ENCODE results near the gene NOTCH1.
"Not testable (repeated sequence)": the region's sequence is repeated elsewhere in the genome, so short reads cannot be mapped to it uniquely, and the experiment has no call there.

NOTCH1 gene

GRCh38 chr9:136564379-136564988 is 18.6 kb upstream of the NOTCH1 start:
- no peak for FAIRE-seq

DNA sequence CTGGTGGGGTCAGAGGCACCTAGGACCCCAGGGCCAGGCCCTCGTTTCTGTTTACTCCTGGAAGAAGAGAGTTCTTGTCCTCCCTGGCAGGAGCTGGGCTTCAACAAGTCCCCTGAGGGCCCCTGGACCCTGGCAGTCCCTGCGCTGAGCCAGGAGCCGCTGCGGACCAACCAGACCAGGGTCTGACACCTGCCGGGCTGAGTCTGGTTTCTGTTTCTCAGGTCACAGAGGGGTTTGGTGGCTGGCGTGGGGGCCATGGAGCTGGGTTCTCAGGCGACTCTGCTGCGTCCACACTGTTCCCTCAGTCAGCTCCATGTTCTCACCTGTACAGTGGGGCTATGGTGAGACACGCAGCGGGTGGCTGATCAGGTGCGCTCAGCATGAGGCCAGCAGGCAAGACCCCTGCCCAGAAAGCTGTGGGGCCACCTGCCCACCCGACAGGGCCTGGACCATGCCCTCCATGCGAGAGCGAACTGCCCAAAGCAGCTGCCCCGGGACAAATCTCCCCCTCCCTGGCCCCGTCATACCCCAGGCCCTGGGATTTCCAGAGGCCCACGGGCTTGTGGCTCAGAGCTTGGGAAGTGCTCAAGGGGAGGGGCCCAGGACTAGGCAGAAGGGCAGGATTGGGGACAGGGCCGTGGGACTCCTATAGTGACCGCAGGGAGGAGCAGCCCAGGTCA is 17.9 kb upstream of the NOTCH1 start:
- FAIRE-seq, result no peak

DNA sequence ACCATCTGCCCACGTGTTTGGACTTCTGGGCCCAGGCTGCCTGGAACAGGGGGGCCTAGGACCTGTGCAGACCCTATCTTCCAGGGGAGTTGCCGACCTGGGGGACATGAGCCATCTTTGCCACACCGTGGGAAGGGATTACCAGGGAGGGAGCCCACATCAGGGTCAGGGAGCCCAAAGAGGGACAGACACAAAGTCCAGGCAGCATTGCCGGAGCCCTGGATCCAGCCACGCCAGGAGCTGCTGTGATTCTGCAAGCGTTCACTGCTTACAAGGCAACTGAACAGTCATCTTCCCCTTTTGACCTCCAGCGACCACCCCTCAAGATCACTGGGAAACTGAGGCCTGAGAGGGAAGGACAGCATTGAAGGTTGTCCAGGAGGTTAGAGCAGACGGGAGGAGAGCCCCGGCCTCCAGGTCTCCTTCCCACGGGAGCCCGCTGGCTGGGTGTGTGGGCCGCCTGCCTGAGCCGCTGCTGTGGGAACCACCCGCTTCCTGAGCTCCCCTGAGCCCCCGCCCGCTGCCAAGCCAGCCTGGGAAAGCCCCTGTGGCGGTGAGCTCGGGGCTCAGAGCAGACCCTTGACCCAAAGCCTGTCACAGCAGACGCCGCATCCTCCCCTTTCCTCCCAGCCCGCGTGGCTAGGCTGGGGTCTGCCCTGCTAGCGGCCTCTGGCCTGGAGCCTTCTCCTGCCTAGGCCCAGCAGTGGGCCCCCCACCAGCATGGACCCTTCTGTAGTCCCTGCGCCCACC is 17.1 kb upstream of the NOTCH1 start:
- no peak for FAIRE-seq

GRCh38 chr9:136561779-136562178 is 15.9 kb upstream of the NOTCH1 start:
- no peak for FAIRE-seq

DNA sequence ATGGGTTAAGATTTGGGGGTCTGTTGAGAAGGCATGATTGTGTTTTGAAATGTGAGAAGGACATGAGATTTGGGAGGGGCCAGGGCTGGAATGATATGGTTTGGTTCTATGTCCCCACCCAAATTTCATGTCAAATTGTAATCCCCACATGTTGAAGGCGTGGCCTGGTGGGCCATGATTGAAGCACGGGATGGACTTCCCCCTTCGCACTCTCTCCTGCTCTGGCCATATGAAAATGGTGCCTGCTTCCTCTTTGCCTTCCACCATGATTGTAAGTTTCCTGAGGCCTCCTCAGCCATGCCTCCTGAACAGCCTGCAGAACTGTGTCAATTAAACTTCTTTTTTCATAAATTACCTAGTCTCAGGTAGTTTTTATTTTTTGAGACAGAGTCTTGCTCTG is 14.7 kb upstream of the NOTCH1 start:
- no peak for FAIRE-seq

DNA sequence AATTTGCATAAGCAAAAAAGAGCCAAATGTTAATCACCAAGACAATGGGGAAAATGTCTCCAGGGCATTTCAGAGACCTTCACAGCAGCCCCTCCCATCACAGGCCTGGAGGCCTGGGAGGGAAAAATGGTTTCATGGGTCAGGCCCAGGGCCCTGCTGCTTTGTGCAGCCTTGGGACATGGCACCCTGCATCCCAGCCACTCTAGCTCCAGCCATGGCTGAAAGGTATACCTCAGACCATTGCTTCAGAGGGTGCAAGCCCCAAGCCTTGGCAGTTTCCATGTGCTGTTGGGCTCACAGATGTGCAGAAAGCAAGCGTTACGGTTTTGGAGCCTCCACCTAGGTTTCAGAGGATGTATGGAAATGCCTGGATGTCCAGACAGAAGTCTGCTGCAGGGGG is 13.5 kb upstream of the NOTCH1 start:
- FAIRE-seq, result not testable (repeated sequence)

DNA sequence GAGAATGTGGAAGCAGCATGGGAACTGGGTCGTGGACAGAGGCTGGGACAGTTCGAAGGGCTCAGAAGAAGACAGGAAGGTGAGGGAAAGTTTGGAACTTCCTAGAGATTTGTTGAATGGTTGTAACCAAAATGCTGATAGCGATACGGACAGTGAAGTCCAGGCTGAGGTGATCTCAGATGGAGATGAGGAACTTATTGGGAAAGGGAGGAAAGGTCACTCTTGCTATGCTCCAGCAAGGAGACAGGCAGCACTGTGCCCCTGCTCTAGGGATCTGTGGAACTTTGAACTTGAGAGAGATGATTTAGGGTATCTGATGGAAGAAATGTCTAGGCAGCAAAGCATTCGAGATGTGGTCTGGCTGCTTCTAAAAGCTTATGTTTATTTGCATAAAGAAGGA is 13.0 kb upstream of the NOTCH1 start:
- not testable (repeated sequence) for FAIRE-seq

GRCh38 chr9:136558373-136558772 is 12.5 kb upstream of the NOTCH1 start:
- no peak for FAIRE-seq

GRCh38 chr9:136557036-136557435 is 11.2 kb upstream of the NOTCH1 start:
- no peak for FAIRE-seq

- FAIRE-seq, result no peak
These were observed 10.3 kb upstream of the NOTCH1 start for GRCh38 chr9:136556166-136556565.

- no peak for FAIRE-seq
These were observed 9.0 kb upstream of the NOTCH1 start for GRCh38 chr9:136554870-136555269.

- FAIRE-seq, result no peak
These were observed 7.7 kb upstream of the NOTCH1 start for GRCh38 chr9:136553581-136553980.

GRCh38 chr9:136552117-136552703 is 6.4 kb upstream of the NOTCH1 start:
- no peak for FAIRE-seq

- FAIRE-seq, result no peak
These were observed 5.7 kb upstream of the NOTCH1 start for GRCh38 chr9:136551401-136552116.

- FAIRE-seq, result no peak
These were observed 4.8 kb upstream of the NOTCH1 start for GRCh38 chr9:136550439-136551289.

DNA sequence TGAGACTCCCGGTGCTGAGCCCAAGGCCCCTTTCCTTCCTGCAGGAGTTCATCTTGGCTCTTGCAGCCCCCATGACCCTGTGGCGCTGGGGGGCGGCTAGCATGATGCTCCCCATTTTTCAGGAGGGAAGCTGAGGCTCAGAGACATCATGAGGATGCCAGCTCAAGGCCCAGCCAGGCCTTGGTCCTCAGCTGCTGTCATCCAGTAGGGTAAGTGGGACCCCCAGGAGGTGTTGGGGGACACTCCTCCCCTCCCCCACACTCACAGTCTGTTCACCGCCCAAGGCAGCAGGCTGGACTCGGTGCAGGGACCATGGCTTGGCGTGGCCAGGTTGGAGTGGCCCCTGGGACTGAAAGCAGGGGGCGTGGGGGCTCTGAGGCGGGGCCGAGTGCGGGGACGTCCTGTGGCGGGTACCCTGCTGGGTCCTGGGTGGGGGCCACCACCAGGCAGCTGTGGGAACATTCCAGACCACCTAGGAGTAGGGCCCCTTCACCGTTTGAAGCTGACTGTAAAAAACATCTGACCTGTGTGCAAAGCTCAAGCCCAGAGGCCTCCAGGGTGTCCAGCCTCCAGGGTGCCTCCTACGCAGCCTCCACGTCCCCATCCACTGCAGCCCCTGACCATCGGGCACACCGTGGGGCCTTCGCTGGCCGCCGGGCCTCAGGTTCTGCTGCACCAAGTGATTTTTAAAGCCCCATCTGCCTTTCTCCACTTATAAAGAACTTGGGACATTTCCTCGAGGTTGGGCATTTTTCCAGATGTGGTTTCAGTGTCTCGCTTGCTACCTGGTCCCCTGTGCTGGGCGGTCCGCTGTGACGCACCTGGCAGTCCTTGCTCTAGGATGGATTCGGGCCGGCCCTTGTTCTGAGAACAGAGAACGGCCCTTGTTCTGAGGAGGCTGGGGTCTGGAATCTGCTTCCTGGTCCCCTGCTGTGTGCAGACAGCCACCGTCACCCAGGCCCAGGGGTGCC is 3.4 kb upstream of the NOTCH1 start:
- no peak for FAIRE-seq

- no peak for FAIRE-seq
These were observed 1.8 kb upstream of the NOTCH1 start for GRCh38 chr9:136547508-136548215.

DNA sequence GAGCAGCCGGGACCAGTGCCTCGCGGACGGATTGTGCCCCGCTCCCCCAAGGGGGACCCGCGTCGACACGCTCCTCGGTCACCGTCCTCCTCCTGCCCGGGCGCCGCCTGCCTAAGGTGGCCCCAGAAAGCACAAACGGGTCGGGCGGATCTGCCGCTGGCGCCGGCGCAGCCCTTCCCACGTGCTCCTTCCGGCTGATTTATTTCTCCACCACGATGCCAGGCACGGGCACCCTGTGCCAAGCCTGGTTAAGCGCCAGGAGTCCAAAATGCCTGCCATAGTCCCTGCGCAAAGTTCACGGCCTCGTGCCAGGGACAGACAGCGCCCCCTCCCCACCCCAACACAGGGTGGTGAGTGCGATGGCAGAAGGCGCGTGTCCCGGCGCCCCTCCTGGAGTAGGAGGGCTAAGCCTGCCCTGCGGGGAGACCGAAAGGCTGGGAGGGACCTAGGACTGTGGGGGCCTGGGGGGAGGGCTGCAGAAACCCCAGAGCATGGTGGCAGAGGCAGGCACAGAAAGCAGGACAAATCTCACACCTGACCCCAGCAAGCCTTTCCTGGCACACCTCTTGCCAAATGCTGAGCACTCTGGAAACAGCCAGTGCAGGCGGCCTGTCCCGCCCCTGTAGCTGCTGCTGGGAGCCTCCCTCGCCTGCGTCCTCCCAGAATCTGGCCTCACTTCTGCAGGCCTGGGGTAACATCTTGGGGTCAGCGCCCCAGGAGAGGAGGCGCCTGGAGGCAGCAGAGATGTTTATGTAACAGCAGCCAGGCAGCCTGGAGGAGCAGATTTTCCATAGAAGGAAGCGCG is 1.1 kb upstream of the NOTCH1 start:
- no peak for FAIRE-seq

GRCh38 chr9:136545692-136545964 is 220 bp downstream of the NOTCH1 start:
- no peak for FAIRE-seq
